Measurements from ENCODE around the gene C19orf33.
"Not testable (repeated sequence)": the region's sequence is repeated elsewhere in the genome, so short reads cannot be mapped to it uniquely, and the experiment has no call there.

C19orf33 gene

GRCh38 chr19:38303517-38304351 lies at the start of gene C19orf33:
C19orf33 (plus strand) TSS chr19:38304251; CDS start chr19:38304262, 11 bp downstream.
- DNase-seq = no peak

GRCh38 chr19:38255383-38256014 lies 48.6 kb upstream of the C19orf33 start:
- DNase-seq = no peak

DNA sequence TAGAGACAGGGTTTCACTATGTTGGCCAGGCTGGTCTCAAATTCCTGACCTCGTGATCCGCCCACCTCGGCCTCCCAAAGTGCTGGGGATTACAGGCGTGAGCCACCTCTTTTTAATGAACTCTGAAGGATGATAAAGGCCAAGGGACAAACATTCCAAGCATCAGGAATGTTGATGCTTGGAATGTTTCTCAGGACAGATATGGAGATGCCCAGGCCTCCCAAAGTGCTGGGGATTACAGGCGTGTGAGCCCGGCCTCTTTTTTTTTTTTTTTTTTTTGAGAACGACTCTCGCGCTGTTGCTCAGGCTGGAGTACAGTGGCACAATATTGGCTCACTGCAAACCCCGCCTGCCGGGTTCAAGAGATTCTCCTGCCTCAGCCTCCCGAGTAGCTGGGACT lies 42.1 kb upstream of the C19orf33 start:
- not testable (repeated sequence) for DNase-seq

DNA sequence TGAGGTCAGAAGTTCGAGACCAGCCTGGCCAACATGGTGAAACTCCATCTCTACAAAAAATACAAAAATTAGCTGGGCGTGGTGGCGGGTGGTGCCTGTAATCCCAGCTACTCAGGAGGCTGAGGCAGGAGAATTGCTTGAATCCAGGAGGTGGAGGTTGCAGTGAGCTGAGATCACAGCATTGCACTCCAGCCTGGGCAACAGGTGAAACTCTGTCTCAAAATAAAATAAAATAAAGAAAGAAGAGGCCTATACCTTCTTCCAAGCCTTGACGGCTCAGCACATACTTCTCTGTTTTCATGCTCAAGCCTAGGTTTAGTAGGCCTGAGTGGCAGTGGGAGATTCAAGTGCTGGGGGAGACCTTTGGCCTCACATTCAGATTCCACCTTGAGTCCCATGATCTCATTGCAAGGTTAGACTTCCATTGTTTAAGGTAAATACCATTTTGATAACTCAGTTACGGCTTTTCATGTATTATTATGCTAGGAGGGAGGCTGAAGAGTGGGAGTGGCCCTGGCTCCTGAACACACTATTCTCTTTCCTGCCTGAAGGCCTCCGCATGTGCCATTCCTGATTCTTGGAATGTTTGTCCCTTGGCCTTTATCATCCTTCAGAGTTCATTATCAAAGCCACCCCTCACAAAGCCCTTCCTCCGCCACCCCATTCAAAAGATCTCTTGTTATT lies 41.3 kb upstream of the C19orf33 start:
- DNase-seq = no peak

- DNase-seq = no peak
These were observed 40.2 kb upstream of the C19orf33 start for GRCh38 chr19:38263689-38264485.

DNA sequence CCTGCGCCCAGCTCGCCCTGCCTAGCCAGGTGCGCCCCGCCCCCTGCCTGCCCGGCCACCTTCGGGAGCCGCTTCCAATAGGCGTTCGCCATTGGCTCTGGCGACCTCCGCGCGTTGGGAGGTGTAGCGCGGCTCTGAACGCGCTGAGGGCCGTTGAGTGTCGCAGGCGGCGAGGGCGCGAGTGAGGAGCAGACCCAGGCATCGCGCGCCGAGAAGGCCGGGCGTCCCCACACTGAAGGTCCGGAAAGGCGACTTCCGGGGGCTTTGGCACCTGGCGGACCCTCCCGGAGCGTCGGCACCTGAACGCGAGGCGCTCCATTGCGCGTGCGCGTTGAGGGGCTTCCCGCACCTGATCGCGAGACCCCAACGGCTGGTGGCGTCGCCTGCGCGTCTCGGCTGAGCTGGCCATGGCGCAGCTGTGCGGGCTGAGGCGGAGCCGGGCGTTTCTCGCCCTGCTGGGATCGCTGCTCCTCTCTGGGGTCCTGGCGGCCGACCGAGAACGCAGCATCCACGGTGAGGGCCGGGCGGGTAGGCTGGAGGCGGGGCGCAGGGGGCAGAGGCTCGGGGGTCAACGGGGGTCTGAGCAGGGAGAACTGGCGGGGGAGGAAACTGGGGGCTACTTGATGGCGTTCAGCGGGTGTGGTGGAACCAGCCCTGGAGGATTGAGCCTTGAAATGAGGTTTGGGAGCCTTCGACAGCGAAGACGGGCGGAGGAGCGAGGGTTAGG lies 39.4 kb upstream of the C19orf33 start, which contains the start of gene SPINT2:
Gene SPINT2, plus strand, starts transcription at position 88 of the 727 bp plus-strand sequence. Its CDS starts 320 bp downstream, at position 408.
- peak; percentile 88 for DNase-seq

GRCh38 chr19:38265213-38265861 lies 38.7 kb upstream of the C19orf33 start:
- DNase-seq = no peak

DNA sequence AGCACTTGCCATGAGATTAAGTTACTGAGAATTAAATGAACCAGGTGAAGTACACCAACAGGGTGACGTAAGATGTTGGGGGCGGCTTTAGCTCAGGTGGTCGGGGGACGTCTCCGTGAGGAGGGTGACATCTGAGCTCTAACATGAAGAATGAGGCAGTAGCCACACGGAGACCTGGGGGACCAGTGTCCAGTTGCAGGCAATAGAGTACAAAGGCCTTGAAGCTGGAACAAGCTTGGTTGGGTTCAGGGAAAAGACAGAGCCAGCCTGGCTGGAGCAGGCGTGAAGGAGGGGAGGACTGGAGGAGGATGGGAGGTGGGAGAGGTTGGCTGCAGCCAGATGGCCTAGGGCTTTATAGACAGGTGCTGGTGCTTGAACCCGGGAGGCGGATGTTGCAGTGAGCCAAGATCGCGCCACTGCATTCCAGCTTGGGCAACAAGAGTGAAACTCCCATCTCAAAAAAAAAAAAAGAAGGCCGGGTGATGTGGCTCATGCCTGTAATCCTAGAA lies 38.1 kb upstream of the C19orf33 start:
- DNase-seq = no peak

DNA sequence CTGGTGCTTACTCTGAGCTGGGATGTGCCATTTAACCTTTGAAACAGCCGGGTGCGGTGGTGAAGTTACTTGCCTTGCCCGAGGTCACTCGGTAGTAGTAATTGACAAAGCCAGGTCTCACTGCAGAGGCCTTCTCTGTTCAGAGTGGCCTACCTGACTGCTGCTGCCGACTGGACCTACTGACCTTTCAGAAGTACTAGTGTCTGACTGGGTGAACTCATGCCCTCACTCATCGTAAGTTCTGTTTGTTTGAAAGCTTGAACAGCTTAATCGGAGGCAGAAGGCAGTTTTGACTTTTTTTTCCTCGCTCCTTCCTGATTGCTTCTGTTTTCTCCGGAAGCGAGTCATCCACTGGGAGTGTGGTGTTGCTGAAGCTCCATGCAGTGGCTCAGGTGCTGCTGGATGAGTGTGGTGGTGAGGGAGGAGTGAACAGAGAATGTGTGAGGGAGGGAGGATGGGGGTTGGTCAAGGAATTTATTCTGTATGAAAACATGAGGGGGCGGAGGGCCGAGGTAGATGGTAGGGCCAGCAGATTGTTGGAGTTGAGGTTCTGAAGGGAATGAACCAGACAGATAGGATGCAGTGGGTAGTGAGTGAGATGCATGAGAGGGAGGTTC lies 37.0 kb upstream of the C19orf33 start:
- no peak for DNase-seq

DNA sequence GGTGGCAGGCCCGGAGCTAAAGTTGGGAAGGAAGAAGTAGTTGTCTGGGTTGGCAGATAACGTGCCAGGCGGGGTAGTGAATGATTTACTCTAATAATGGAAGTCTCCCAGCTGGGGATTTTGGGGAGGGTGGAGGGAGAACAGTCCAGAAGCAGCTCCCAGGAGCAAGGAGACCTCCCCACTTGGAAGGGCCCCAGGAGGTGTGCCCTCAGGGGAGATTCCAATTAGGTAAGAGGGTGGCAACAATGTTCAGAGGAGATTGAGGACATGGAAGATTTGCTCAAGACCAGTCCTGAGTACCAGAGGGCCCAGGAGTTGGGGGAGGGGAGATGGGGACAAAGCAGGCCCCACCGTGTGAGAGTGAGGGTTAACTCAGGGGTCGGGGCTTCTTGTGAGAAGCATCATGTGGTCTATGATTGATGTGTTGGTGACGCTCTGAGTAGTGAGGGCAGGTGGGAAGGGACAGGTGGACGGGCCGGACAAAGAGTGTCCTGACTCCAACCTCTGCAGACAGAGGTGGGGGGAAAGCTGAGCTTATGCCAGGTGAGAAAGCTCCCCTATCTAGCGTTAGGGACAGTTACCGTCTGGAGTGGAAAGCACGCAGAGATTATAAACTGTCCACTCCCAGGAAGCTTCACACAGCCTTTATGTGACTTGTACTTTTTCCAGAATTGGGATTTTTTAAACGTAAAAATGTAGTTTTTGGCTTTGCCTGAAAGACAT lies 36.1 kb upstream of the C19orf33 start:
- DNase-seq = no peak

DNA sequence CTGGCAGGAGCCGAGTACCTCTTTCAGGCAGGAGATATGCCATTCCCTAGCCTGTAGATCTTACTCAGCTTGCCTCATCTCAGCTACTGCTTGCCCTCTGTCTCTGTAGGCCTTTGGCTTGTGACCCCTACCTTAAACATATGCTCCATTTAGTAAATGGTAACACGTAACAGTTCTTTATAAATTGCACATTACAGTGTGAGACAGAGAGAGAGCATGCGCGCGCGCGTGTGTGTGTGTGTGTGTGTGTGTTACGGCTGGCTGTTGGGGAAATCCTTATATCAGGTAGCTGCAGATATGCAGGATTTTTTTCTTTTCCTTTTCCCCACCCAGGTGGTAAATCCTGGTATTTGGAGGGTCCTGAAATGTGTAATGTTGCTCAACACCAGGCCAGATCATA lies 35.5 kb upstream of the C19orf33 start:
- no peak for DNase-seq

DNA sequence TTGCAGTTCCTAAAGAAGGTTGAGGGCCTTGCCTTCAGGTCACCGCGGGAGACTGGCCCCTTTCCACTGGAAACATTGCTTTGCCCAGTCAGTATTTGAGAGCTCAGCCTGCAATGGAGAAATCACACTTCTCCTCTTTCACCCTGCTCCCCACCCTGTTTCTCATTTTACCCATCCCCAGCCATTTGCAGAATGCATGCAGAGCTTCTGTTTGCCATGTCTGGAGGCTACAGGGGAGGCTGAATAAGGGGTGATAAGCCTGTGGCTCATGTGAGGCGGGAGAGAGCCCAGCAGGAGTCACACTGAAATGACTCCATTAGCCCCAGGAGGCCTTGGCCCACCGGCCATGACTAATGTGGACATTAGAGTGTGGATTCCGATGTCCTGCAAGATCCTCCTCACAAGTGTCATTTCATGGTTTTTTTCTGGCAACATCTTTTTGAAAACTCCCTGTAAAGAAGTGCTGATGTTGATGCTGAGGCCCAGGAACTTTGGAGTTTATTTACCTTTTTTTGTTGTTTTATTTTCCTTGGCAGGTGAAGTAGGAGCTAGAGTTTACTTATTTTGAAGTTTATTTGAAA lies 33.4 kb upstream of the C19orf33 start:
- DNase-seq = no peak

GRCh38 chr19:38273499-38273898 lies 30.6 kb upstream of the C19orf33 start:
- DNase-seq = no peak

GRCh38 chr19:38274739-38275138 lies 29.3 kb upstream of the C19orf33 start:
- no peak for DNase-seq

DNA sequence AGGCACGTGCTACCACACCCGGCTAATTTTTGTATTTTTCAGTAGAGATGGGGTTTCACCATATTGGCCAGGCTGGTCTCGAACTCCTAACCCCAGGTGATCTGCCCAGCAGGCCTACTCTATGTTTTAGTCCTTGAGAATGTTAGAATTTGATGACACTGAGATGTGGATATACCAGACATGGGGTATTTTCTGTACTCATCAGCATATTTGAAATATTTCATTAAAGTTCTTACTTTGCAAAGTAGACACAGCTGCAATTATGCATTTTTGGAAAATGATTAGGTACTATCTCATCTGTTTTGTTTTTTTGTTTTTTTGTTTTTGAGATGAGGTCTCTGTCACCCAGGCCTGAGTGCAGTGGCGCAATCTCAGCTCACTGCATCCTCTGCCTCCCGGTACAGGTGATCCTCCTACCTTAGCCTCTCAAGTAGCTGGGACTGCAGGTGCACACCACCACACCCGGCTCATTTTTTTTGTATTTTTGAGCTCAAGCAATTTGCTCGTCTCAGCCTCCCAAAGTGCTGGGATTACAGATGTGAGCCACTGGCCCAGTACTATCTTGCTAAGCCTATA lies 27.0 kb upstream of the C19orf33 start:
- no peak for DNase-seq

DNA sequence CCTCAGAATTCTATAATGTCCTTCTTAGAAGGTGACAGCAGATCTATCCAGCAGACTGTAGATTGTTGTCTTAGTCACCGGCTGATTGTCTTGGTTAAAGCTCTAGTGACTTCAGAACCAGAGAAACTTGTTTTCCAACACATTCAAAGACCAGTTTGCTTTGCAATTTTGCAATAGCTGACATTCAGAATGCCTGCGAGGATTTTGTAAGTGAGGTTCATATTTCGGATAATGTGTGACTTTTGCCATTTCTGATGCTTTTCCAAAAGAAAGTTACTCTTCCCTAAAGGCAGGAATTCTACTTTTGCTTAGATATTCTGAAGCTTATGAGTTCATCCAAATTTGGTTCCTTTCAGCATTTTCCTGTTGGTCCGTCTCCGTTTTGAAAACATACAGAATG lies 26.5 kb upstream of the C19orf33 start:
- DNase-seq = no peak

- DNase-seq = no peak
These were observed 25.9 kb upstream of the C19orf33 start for GRCh38 chr19:38277969-38278680.

DNA sequence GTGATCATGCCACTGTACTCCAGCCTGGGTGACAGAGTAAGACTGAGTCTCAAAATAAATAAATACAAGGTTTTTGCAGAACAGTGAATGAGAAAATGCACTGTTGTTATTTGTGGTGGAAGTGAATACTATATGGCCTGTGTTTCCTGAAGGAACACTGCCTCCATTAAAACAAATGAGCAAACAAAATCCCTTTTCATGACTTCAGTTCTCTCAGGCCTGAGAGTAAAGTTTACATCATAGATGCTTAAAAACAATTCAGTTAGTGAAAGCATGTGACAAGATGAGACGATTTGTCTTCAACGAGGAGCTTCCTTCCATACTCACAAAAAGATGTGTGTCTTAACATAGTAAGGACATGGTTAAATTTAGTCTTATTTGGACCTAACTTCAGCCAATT lies 25.3 kb upstream of the C19orf33 start:
- DNase-seq = no peak
